ENCODE results near the gene CFAP70.

CFAP70 gene

GRCh38 chr10:73252445-73253224, 106.0 kb downstream of the CFAP70 start, which contains the start of gene MRPS16:
MRPS16 (minus strand) TSS chr10:73252644; CDS start chr10:73252482, 162 bp downstream.
- DNase-seq (ENCODE audit: low spot score), result peak; percentile 82

- no peak for DNase-seq (ENCODE audit: low spot score)
Observed at GRCh38 chr10:73251683-73252444, 106.8 kb downstream of the CFAP70 start.

DNA sequence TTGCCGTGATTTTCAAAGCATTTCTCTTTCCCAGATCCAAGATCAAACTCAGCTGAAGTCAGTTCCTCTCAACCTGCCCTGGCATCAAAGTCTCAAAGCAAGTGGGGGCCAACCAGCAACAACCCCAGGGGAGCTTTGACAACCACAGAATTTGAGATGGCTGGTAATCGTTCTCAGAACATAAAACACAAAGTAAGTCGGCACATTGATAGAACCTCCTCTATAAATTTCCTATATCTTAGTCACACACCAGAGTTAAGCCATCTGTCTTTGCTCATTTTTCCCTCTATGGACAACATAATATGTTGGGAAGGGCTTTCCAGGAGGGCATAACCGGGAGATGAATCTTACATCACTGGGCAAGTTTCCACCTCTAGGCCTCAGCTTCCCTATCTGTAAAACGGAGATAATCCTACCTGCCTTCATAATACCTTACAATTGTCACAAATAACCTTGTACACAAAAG, 110.4 kb downstream of the CFAP70 start:
- DNase-seq (ENCODE audit: low spot score), result no peak

DNA sequence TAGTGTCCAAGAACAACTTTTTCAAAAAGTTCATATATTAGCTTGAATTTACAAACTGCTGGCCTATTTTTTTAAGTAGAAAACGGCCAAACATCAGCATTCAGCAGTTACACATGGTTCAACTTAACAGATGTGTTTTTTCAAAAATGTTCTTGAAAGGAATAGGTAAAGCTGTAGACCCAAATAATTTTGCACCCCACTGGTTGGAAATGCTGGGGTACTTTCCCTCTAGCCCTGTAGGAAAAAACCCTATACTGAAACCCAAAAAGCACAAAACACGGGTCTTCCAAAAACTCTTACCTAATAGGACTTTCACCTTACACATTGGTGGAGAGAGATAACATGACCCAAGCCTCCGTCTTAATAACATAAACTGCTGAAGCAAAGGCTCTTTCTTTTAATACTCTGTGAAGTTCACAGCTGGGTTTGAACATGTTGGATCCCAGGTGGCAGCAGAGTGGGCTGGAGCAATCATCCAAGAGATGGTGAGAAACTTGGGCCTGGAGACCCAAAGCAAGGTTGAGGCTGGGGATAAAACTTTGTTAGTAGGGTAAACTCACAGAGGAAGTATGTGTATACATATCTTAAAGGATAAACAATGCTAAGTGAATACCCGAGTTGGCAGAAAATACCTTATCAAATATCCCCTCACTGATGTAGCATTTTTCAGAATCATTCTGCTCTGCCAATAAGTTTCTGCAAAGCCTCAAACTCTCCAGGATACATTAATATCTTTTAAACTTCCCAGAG, 111.0 kb downstream of the CFAP70 start:
- DNase-seq (ENCODE audit: low spot score), result peak; percentile 17

DNA sequence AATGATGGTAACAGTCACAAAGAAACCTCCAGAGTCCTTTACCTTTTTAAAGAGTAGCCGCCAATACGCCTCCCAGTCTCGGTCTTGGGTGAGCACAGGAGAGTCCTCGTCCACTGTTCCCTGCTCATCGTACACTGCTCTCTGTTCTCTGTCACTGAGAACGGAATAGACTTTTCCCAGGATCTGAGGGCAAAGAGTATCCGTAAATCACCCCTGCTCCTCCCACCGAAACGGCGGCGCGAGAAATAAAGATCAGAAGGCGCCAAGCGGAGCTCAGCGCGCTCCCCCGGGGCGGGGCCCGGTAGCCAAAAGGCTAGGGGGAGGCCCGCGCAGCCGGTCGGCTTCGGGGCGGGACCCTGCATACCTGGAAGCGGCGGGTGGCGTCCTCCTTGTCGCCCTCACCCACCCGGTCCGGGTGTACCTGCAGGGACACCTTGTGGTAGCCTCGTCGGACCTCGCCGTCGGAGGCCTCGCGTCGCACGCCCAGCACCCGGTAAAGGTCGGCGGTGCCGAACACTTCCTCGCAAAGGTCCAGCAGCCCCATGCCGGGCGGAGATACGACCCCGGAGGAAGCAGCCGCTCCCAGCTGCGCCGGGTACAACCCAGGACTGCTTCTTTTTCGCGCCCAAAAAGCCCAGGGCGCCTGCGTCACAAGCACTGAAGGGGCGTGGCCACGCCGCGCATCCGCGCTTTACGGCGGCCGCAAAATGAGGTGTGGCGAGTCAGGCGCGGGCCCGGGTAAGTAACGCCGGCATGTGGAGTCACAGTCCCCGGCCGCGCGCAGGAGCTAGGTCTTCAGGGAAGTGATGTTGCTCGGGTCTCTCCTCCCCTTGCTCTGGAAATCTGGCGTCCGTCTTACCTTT, 111.8 kb downstream of the CFAP70 start, which contains the start of gene DNAJC9:
DNAJC9 (minus strand) TSS at position 610 of the 863 bp plus-strand sequence; CDS start at position 544, 66 bp downstream.
- DNase-seq (ENCODE audit: low spot score), result peak; percentile 78

GRCh38 chr10:73246322-73246645, 112.4 kb downstream of the CFAP70 start:
- DNase-seq (ENCODE audit: low spot score), result no peak

DNA sequence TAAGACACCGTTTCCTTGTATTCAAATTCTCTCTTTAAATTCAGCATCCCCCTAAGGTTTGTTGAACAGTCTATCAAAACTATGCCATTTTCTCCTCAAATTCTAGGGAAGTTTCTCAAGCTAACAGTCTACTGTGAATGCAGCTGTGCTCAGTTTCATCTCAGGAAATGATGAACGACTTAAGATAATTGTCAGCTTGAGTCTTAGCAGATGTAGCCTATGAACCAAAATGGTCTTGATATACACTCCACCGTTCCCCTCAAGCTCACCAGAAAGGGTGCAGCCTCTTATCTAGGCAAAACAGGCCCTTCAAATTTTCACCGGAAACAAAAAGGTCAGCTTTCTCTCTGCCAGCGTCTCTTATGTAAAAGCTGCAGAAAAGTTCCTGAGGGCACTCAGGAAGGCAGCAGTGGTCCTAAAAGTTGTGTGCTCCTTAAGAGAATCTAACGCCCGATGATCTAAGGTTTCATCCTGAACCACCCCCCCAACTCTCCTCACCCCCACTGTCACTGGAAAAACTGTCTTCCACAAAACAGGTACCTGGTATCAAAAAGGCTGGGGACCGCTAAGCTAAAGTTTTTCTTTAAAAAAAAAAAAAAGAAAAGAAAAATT, 113.7 kb downstream of the CFAP70 start:
- no peak for DNase-seq (ENCODE audit: low spot score)

DNA sequence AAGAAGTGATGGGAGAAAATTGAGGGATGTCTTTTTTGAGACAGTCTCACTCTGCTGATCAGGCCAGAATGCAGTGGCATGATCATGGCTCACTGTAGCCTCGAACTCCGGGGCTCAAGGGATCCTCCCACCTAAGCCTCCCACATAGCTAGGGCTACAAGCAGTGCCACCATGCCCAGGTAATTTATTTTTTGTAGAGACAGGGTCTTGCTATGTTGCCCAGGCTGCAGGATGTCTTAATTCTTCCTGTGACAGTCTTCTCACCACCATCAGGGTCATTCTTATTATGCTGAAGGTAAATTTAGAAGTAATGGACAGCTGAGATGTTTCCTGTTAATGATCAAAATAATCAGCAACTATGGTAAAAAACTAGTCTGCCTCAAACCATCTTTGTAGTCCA, 118.8 kb downstream of the CFAP70 start:
- no peak for DNase-seq (ENCODE audit: low spot score)

DNA sequence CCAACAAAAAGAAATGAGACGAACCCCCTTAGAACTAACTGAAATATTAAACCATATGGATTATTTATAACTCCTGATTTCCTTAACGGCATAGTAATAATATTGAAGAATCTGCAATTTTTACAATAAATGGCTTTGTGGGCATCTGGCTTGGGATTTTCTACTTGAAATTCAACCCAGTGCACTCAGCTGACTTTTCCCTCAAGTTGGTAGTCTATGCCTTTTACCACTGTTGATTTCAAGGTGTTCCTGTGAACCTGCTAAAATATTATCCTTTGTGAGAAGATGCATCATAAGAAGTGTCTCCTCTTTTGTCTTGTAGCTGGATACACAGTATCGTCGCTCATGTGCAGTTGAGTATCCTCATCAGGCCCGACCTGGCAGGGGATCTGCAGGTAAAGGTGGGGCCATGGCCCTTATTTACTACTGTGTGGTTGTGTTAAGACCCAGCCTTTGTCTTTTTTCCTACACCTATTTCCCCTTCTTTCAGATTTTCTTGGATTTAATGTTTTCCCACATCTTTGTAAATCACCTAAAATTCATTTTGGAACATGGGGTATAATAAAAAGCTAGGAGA, 119.6 kb downstream of the CFAP70 start:
- no peak for DNase-seq (ENCODE audit: low spot score)

DNA sequence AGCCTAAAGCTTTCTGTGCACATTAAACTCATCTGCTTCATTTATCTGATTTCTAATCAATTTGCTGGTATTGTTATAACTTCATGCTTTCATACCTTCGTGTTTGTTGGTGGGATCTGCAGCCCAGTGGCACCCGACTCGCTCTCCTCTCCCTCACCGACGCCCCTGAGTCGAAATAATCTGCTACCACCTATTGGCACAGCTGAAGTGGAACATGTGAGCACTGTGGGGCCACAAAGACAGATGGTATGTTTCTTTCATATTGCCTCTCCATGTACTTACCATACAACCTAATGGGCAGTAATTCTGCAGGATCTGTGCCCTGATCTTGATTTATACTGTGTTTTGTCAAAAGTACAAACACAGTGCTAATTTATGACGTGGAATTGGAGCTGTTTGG, 124.0 kb downstream of the CFAP70 start:
- DNase-seq (ENCODE audit: low spot score), result no peak

GRCh38 chr10:73233883-73234282, 124.8 kb downstream of the CFAP70 start:
- DNase-seq (ENCODE audit: low spot score), result no peak

DNA sequence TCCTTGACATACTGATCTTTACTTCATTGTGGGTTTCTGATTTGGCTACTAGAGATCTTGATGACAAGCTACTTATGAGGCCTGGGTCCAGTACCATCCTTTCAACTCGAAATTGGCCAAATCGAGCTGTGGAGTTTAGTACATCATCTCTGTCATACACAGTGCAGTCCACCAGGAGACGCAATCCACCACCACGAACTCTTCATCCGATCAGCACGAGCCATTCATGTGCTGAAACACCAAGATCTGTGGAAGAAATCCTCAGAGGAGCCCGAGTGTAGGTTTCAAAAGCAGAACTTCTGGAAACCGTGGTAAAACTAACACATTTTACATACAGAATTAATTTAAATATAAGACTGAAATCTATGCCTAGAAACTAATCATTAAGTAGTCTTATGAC, 125.8 kb downstream of the CFAP70 start:
- no peak for DNase-seq (ENCODE audit: low spot score)

GRCh38 chr10:73229567-73229966, 129.1 kb downstream of the CFAP70 start:
- DNase-seq (ENCODE audit: low spot score), result no peak

- DNase-seq (ENCODE audit: low spot score), result no peak
Observed at GRCh38 chr10:73228247-73228646, 130.4 kb downstream of the CFAP70 start.

GRCh38 chr10:73226663-73227062, 132.0 kb downstream of the CFAP70 start:
- DNase-seq (ENCODE audit: low spot score), result no peak

DNA sequence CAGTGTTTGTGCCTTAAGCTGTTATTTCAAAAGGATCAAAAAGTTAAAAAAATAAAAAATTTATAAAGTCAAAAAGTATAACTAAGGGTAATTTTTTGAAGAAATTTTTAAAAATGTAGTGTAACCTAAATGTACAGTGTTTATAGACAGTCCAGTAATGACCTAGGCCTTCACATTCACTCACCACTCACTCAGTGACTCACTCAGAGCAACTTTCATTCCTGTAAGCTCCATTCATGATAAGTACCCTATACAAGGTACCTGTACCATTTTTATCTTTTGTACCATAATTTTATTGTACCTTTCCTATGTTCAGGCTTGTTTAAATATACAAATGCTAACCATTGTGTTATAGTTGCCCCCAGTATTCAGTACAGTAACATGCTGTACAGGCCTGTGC, 133.1 kb downstream of the CFAP70 start:
- DNase-seq (ENCODE audit: low spot score), result no peak

DNA sequence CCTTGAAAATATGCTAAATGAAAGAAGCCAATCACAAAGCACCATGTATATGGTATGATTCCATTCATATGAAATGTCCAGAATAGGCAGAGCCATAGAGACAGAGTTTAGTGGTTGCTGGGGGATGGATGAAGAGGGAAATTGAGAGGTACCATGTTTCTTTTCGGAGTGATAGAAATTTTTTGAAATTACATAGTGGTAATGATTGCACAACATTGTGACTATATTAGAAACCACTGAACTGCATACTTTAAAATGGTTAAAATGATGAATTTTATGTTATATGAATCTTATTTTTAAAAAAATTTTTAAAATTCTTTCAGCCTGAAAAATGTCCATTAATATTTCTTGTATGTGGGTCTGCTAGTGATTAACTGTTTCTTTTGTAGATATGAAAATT, 137.7 kb downstream of the CFAP70 start:
- no peak for DNase-seq (ENCODE audit: low spot score)

DNA sequence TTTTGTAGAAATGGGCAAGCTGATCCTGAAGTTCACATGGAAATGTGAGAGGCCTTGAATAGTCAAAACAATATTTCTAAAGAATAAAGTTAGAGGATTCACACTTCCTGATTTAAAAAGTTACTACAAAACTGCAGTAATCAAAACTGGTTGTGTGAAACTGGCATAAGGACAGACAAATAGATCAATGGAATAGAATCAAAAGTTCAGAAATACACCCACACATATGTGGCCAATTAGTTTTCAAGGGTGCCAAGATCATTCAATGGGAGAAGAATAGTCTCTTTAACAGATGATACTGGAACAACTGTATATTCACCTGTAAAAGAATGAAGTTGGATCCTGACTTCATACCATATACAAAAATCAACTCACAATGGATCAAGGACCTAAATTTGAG, 139.3 kb downstream of the CFAP70 start:
- DNase-seq (ENCODE audit: low spot score), result no peak

DNA sequence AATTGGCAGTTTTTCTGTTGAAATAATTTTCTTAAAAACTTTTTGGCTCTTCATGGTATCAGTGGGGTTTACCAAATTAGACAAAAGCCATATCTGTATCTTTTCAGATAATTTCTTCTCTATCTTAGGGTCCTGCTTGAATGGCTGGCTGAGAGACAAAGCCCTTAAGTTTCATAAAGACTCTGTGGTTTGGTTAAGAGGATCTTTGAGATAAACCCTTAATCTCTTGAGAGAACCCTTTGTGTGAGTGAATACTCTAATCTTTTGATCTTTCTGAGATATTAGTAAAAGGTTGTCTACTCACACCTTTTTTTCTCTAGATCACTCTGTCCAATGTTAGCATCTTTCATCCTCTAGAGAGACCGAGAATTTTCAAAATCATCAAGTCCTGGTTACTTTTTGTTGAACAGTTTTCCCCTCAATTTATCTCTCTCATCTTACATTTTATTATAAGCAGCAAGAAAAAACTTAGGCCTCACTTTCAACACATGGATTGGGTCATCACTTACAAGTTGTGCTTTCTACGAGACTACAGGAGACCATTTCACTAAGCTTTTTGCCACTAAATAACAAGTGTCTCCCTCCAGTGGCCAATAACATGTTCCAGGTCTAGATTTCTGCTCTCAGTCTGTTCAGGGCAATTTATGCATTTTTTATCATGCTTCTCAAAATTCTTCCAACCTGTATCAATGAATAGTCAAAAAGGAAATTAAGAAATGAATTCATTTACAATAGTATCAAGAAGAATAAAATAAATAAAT, 140.1 kb downstream of the CFAP70 start:
- peak; percentile 5 for DNase-seq (ENCODE audit: low spot score)

- no peak for DNase-seq (ENCODE audit: low spot score)
Observed at GRCh38 chr10:73217628-73218027, 141.0 kb downstream of the CFAP70 start.

Data from HuH-7 (cell line).